Loucy (cell line): ENCODE measurements around the gene UBTF.

ENCODE experiments used
- EZH2phosphoT487 ChIP-seq: fragments of 200-600 bp; IDR thresholded peaks from 2 replicates; pipeline ENCODE4 v1.6.1; 2018; ENCODE audit warnings: antibody characterized with exemption, mild to moderate bottlenecking, moderate library complexity, borderline replicate concordance
- TF ChIP-seq, protein P1 (sequence below): fragments of 200-600 bp; sonication (generic); conservative IDR thresholded peaks from 2 replicates; pipeline ENCODE4 v1.5.1; 2014; ENCODE audit warnings: mild to moderate bottlenecking, antibody characterized with exemption, low read length

DNA sequence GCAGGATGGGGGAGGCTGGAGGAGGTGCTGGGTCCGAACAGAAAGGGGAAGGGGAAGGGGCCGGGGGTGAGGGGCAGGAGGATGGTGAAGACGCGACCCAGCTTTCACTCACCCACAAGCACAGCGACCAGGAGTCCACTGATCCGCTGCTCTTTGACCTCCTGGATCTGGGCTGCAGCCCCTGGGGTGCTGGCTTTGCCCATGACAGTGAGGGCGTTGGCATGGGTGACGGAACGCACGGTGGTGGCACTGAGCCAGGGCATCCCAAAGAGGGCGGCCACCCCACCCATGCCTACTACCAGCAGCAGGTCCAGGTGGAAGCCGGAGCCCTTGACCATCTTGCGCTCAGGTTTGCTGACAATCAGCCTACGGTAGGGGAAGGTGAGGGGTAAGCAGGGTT is 33.5 kb upstream of the UBTF start:
- TF ChIP-seq, protein P1, sequence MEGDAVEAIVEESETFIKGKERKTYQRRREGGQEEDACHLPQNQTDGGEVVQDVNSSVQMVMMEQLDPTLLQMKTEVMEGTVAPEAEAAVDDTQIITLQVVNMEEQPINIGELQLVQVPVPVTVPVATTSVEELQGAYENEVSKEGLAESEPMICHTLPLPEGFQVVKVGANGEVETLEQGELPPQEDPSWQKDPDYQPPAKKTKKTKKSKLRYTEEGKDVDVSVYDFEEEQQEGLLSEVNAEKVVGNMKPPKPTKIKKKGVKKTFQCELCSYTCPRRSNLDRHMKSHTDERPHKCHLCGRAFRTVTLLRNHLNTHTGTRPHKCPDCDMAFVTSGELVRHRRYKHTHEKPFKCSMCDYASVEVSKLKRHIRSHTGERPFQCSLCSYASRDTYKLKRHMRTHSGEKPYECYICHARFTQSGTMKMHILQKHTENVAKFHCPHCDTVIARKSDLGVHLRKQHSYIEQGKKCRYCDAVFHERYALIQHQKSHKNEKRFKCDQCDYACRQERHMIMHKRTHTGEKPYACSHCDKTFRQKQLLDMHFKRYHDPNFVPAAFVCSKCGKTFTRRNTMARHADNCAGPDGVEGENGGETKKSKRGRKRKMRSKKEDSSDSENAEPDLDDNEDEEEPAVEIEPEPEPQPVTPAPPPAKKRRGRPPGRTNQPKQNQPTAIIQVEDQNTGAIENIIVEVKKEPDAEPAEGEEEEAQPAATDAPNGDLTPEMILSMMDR = no peak
- no peak for TF ChIP-seq EZH2phosphoT487
